WERI-Rb-1 (cell line): Measurements from ENCODE around the gene RHEBL1.

ENCODE experiments used
- DNase-seq: peaks from one replicate; pipeline ENCODE4 v3.0.0-alpha.2; 2020
- H3K27ac ChIP-seq: fragments of 250-450 bp; sonication (Bioruptor Pico); 2 replicates; pipeline ENCODE4 v1.5.1; 2020; ENCODE audit warnings: mild to moderate bottlenecking, moderate library complexity
- H3K27me3 ChIP-seq: fragments of 250-450 bp; sonication (Bioruptor Pico); 2 replicates; pipeline ENCODE4 v1.5.1; 2021; ENCODE audit warnings: mild to moderate bottlenecking, low read depth, moderate library complexity; ENCODE audit not compliant: insufficient read depth, severe bottlenecking
- H3K36me3 ChIP-seq: fragments of 250-450 bp; sonication (Bioruptor Pico); 2 replicates; pipeline ENCODE4 v1.5.1; 2020; ENCODE audit warnings: mild to moderate bottlenecking, moderate library complexity
- H3K4me3 ChIP-seq: 2 replicates; pipeline ENCODE4 v1.5.1; 2011; ENCODE audit warnings: low read depth, mild to moderate bottlenecking, control low read depth, low read length
- H3K9me3 ChIP-seq: fragments of 250-450 bp; sonication (Bioruptor Pico); 2 replicates; pipeline ENCODE4 v1.5.1; 2021; ENCODE audit warnings: mild to moderate bottlenecking, moderate library complexity; ENCODE audit not compliant: severe bottlenecking
- CTCF ChIP-seq: IDR thresholded peaks from 2 replicates; pipeline ENCODE4 v1.5.1; 2011; ENCODE audit warnings: low read depth, mild to moderate bottlenecking, control low read depth, inconsistent platforms, low read length

The RHEBL1 gene

DNA sequence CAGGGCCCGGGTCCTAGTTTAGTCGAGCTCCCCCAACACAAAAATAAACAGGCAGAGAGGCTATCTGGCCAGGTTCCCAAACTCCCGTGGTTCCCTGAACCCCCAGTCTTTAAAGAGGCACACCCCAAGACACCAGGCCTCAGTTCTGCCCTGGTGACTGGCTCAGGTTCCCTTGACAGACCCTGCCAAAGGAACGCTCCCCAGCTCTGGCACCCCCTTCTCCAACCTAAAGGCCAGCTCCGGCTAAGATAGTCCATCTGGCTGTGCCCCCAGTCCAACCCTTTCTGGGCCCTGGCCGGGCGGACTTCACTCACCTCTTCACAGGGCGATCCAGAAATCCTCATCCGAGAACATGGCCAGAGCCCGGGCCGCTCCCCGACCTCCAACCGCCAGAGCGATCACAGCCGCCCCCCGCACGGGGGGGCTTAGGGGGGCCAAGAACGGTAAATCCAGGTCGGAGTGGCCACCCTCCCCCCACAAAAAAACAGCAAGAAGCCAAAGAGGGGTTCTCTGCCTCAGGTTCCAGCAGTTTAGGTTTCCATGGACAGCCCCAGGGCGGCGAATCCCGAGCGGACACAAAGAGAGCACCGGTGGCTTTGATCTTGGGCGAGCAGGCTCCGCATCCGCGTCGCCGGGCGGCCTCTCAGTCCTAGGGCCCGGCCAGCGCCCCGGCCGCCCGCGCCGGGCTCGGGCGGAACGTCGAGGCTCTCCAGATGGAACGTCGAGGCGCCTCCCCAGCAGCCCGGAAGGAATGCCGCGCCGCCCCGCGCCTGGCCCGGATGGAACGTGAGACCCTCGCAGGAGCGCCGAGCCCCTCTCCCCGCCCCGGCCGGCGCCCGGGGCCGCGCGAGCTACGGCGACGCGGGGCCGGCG lies 10.2 kb downstream of the RHEBL1 start:
- Histone ChIP-seq H3K27ac (peak overlapping the region; percentile 100), H3K4me3 (peak overlapping the region; percentile 93), H3K27me3 (no peaks in the 10 kb centered on the region), H3K36me3 (peaks cover 38% of the 10 kb centered on the region), H3K9me3 (no peaks in the 10 kb centered on the region)
- DNase-seq = peak; percentile 21
- no peak for TF ChIP-seq CTCF

- TF ChIP-seq CTCF = no peak
- Histone ChIP-seq H3K36me3 (peaks cover 43% of the 10 kb centered on the region), H3K27me3 (no peaks in the 10 kb centered on the region), H3K27ac (peak overlapping the region; percentile 100), H3K9me3 (no peaks in the 10 kb centered on the region), H3K4me3 (peak overlapping the region; percentile 93)
- DNase-seq = no peak
These were observed 10.8 kb downstream of the RHEBL1 start for GRCh38 chr12:49059045-49059298.

DNA sequence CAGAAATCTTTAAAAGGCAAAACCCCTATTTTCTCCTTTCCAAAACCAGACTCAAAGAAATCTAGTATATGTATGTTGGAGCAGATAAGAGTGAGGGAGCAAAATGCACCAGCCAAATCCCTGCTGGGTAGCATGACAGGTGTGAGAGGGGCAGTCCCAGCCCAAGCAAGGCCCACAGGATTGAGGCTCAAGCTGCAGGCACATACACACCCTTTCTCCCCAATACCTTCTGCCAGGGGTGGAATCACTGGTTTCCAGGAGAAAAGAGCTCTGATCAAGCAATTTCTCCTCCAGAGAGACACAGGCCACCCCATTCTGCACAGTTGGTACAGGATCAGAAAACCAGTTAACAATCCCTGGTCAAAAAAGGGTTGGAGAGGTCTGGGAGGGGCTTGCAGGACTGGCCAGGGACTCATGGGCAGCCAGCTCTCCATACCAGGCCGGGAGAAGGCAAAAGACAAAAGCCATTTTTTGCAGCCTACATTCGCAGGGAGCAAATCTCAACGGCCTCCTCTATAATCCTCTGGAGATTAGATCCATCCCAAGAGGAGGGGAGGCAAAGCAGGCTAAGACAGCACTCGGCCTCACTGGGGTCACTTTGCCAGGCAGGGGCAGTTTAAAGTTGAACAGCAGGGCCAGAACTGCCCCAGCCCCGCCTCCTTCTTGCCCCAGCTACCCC lies 11.3 kb downstream of the RHEBL1 start:
- DNase-seq = peak; percentile 69
- no peaks in the 10 kb centered on the region for H3K9me3 ChIP-seq
- H3K27ac ChIP-seq = peak overlapping the region; percentile 100
- no peaks in the 10 kb centered on the region for H3K27me3 ChIP-seq
- H3K4me3 ChIP-seq = peak overlapping the region; percentile 93
- TF ChIP-seq CTCF = no peak
- H3K36me3 ChIP-seq = peaks cover 48% of the 10 kb centered on the region

- DNase-seq = no peak
- H3K9me3 ChIP-seq = no peaks in the 10 kb centered on the region
- peak overlapping the region; percentile 93 for H3K4me3 ChIP-seq
- peaks cover 54% of the 10 kb centered on the region for H3K36me3 ChIP-seq
- TF ChIP-seq CTCF = no peak
- no peaks in the 10 kb centered on the region for H3K27me3 ChIP-seq
- peak overlapping the region; percentile 100 for H3K27ac ChIP-seq
These were observed 11.9 kb downstream of the RHEBL1 start for GRCh38 chr12:49057888-49058287.

- DNase-seq = peak; percentile 36
- Histone ChIP-seq H3K9me3 (no peaks in the 10 kb centered on the region), H3K27me3 (no peaks in the 10 kb centered on the region), H3K36me3 (peaks cover 71% of the 10 kb centered on the region), H3K27ac (no peak overlapping the region), H3K4me3 (no peak overlapping the region)
- TF ChIP-seq CTCF = no peak
These were observed 13.6 kb downstream of the RHEBL1 start for GRCh38 chr12:49055978-49056754.
